Activated CD8-positive, alpha-beta memory T cell treated with anti-CD3 and anti-CD28 coated beads, Interleukin-2, amount 50 U/mL, for 1 hour (primary cell): ENCODE data around the gene EEF2KMT.
"Not testable (repeated sequence)": the region's sequence is repeated elsewhere in the genome, so short reads cannot be mapped to it uniquely, and the experiment has no call there.

Source experiments
- DNase-seq: peaks from one replicate; pipeline ENCODE4 v3.0.0-alpha.2; 2020; ENCODE audit errors: extremely low read depth

Gene EEF2KMT

DNA sequence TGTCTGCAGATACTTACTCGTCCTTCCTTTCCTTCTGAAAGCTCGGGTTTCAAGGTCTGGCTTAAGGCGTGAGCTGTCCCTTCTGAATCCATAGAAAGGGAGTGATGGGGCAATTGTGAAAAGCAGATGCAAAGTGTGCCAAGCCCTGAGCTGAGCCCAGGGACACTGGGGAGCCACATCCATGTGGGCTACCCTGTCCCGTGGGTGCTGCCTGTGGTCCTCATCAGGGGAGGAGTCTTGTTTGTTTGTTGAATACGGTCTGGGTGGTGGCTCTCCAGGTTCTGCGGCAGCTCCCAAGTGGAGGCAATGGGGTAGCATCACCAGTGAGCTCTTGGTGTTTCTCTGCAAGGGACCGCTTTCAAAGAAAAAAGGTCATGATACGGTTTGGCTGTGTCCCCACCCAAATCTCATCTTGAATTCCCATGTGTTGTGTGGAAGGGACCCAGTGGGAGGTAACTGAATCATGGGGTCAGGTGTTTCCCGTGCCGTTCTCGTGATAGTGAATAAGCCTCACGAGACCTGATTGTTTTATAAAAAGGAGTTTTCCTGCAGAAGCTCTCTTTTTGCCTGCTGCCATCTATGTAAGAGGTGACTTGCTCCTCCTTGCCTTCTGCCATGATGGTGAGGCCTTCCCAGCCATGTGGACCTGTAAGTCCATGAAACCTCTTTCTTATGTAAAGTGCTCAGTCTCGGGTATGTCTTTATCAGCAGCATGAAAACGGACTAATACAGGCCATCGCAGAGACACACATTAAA lies 27.0 kb downstream of the EEF2KMT start:
- DNase-seq = no peak

DNA sequence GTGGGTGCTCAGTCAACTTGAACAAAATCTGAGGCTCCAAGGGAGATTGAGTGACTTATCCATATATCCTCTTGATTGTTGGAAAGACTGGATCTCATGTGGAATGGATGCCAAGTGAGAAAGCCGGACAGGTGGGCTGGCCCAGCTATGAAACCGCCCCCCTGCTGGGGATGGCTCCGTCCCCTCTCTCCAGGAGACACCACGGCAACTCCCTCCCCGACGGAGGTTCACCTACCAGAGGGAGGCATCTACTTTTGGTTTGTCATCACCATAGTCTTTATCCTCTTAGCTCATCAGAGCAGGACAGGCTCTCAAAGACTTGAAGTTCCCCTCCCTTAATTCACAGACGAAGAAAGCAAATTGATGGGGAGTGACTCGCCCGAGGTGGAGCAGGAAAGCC lies 27.7 kb downstream of the EEF2KMT start:
- no peak for DNase-seq

DNA sequence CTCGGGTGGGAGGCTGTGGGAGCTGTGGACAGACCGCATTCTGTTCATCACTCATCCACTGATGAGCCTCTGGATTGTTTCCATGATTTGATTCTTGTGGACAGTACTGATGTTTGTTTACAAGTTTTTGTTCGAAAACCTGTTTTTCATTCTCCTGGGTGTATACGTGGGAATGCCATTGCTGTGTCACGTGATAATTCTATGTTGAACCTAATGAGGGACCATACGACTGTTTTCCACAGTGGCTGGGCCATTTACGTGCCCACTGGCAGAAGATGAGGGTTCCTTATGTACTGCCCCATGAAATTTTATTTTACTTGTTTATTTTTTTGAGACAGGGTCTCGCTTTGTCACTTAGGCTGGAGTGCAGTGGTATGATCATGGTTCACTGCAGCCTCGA lies 28.5 kb downstream of the EEF2KMT start:
- DNase-seq = no peak

GRCh38 chr16:5066511-5066910 lies 31.1 kb downstream of the EEF2KMT start:
- no peak for DNase-seq

DNA sequence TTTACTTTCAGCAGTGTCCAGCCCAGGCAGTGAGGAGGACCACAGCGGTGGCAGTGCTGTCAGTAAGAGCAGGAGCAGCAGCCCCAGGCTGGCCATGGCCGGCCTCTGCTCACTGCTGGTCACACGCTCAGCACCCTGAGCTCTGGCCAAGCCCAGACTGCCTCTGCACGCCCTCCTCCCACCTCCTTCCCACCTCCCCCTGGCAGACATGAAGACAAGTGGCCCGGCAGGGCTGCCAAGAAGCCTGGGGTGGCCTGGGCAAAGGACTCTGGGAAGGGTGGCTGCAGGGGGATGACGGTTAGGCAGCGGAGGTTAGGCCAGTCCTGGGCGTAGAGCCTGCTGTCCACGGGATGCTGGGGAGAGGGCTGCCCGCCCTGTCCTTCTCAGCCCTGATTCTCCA lies 31.8 kb downstream of the EEF2KMT start, which contains the start of gene C16orf89:
Gene C16orf89, minus strand, starts transcription at position 144 of the 400 bp plus-strand sequence. Its CDS starts 48 bp downstream, at position 96.
- no peak for DNase-seq

DNA sequence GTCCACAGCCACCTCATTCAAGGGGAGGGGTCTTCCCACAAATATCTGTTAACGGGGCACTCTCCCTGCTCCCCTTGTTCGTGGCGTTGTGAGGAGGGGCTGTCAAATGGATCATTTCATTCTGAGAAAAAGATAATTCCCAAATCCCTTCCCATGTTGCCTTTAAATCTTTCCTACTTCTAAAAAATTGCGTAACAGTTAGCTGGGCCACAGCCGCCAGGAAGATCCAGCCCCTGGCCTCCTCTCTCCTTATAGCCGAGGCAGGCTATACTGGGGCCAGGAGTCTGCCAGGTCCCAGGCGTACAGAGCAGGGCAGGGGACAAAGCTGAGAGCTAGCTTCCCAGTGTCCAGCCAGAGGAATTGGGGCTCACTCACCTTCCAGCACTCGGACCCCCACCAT lies 32.3 kb downstream of the EEF2KMT start:
- DNase-seq = no peak

- no peak for DNase-seq
These were observed 32.7 kb downstream of the EEF2KMT start for GRCh38 chr16:5064915-5065314.

- no peak for DNase-seq
These were observed 34.5 kb downstream of the EEF2KMT start for GRCh38 chr16:5062790-5063765.

DNA sequence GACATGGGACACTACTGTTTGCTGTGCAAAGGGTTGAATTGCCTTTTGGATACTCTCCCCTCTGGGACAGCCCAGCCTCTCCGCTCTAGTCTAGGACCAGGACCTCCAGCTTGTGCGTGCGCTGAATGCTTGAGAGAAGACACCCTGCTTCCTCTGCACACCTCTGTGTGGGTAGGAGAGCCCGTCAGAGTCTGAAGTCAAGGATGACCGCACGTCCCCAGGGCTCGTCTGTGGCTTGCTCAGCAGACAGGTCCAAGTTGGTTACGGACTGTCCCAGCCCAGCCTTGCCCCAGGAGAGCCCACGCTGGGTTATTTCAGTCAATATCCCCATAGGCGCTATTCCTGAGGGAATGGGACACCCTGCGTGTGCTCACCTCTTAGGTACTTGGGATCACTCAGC lies 35.5 kb downstream of the EEF2KMT start:
- no peak for DNase-seq

DNA sequence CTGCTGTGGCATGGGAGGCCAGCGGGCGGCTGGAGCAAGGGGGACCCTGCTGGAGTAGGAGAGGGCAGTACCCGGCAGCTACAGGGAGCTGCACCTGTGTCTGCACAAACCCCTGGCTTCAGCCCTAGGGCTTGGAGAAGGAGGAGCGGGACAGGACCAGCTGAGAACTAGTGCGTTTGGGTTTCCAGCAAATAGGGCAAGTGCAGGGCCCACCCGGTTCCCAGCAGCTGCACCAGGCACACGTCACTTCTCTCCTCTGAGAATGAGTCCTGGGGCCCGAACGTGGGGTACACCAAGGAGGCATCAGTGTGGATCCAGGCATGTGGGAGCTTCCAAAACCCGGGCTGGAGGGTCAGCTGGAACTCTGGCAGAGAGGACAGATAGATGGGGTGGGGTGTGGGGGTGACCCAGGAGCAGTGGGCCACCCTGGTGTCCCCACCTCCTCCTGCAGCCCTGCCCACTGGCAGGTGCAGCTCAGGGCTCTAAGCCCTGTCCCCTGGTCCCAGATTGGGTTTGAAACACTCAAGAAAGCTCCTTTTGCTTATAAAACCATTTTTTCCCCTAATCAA lies 37.4 kb downstream of the EEF2KMT start:
- no peak for DNase-seq

- no peak for DNase-seq
These were observed 38.1 kb downstream of the EEF2KMT start for GRCh38 chr16:5059386-5060072.

GRCh38 chr16:5058476-5058875 lies 39.1 kb downstream of the EEF2KMT start:
- DNase-seq = no peak

DNA sequence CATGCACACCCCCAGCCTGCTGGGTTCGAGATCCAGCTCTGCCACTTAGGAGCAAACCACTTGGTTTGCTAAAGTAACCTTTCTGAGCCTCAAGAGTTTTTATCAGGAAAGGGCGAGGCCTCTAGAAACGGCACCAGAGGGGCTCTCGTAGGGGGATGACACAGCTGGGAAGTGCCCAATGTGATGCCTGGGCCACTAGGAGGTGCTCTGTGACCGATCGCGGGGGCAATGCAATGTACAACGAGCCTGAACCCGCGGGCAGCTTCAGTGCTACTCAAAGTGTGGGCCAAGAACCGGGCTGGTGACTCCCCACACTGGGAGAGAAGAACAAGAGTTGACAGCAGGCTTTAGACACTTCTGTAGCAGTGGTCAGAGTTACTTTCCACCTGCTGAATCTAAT lies 41.2 kb downstream of the EEF2KMT start:
- no peak for DNase-seq

DNA sequence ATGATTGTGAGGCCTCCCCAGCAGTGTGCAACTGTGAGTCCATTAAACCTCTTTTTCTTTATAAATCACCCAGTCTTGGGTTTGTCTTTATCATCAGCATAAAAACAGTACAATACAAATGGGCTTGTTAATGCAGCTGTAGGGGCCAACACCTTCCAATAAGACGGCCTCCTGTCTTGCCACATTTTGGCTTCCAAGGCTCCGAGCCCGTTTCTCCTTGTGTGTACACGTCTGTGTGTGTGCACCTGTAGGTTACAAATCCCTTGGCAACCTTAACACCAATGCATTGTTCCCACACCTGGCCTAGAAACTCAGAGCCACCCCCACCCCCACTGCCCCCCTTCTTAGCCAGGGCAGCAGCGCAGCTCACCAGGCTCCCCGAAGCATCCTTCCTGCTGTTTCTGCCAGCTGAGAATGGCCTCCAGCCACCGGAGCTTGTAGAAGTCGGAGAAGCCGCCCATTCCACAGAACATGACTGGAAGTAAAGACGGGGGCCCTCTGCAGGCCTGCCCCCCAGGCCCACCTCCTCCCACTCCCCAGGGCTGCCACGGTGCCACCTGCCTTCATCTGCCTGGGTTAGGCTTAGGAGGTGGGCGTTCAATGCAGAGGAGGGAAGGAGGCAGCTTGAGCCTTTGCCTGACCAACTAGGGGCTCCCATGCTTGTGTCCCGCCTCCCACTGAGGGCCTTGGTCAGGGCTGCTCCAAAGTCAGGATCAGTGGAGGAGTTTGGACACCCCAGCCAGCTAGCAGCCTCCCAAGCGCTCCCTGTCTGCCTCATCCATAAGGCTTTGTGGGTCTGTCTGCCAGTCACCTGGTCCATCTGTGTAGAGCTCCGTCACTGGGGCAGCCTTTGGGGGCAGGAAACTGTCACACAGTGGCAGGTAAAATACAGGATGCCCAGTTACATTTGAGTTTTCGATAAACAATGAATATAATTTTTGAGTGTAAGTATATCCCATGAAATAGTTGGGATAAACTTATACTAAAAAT lies 42.4 kb downstream of the EEF2KMT start:
- no peak for DNase-seq

GRCh38 chr16:5046914-5047313 lies 50.7 kb downstream of the EEF2KMT start:
- no peak for DNase-seq

DNA sequence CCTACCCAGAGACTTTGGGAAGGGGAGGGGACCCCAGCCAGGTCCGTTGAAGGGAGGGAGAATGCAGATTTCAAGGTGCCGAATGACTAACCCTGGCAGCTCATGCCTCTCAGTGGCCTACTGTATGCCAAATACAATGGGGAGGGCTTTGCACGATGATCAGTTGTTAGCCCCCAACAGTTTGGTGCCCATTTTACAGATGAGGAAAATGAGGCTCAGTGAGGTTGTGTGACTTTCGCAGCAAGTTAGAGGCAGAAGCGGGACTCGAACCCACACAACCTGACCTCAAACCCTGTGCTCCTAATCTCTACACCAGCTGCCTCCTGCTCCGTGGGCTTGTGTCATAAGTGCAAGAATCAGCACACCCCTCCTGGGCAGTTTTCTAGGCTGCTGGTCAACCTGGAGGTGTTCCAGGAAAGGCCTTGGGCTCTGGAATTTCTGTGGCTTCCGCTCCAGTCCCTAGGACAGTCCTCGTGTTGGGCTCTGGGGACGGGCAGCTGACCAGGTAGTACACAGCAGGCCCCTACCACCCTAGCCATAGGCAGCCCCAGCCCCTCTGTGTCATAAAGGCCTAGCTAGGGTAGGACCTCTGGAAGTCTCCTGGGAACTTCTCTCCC lies 52.0 kb downstream of the EEF2KMT start:
- no peak for DNase-seq

GRCh38 chr16:5044581-5044980 lies 53.0 kb downstream of the EEF2KMT start:
- DNase-seq = not testable (repeated sequence)

DNA sequence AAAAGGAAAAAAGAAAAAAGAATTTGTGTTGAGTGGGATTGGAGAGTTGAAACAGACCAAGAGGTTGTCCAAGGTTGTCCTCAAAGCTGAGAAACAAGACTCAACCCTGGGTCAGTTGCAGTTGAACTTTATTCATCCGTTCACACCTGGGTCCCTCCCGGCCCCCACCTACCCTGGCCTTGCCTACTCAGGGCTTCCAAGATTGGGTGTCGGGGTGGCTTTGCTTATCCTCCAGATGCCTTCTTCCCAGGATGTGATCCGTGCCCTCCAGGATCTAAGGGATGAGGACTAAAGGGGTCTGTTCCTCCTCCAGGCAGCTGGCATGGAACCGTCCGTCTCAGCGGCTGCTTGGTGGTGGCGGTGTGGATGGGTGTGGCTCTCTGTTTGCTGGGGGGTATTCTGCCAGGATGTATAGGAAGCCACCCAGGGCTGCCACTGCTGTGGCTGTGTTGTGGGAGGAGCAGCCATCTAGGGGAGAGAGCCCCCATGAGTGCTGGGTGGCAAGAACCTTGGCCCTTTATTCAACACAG lies 53.5 kb downstream of the EEF2KMT start:
- DNase-seq = no peak

DNA sequence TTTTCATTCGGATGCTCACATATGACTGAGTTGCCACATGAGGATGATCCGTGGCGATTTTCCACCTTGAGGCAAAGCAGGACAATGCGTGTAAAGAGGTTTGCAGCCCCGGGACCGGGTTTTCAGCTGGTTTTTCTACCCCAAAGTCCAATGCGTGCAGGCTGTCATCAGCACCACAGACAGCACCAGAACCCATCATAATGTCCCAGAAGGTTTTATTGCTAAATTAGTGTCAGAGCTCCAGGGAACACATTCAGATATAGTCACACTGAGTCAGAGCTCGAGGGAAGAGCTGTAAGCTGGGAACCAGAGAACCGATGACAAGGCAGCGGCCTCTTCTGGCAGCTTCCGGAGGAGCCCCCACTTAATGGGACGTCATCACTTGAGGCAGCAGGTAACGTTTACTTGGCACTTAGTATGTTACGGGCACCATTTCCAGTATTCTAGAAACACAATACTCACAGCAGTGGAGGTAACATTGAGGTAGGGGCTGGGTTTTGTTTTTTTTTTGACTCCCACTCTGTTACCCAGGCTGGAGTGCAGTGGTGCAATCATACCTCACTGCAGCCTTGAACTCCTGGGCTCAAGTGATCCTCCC lies 54.9 kb downstream of the EEF2KMT start:
- no peak for DNase-seq
